ENCODE measurements around the gene DDX39B.
A peak's percentile ranks its signal among the peaks of the same experiment; 100 is the strongest.
"Not testable (repeated sequence)": the region's sequence is repeated elsewhere in the genome, so short reads cannot be mapped to it uniquely, and the experiment has no call there.

The DDX39B gene

DNA sequence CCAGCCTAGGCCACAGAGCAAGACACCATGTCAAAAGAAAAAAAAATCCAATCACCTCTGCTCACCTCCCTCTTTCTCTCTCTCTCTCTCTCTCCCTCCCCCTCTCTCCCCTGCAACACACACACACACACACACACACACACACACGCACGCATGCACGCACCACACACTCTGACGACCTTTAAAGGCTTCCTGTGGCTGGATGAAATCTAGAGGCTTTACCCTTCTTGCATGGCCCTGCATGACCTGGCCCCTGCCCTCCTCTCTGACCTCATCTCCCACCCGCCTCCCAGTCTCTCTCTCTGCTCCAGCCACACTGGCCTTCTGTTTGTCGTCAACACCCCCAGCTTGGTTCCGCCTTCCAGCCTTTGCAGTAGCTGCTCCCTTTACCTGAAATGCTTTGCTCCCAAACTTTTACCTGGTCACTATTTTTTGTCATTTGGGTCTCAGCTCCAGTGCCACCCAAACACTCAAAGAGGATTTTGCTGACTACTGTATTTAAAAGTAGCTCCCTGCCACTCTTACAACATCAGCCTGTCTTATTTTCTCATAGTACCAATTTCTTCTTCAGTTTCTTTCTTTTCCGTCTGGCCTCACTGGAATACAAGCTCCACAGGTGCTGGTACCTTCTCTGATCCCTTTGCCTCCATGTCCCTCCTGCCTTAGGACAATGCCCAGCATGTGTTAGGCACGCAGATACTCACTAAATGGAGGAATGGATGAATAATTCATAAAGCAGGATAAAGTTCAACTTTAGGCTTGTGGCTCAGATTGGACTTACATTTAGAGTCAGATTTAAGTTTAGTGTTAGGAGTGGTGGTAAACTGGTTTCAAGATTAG lies 25.9 kb upstream of the DDX39B start:
- H3K27me3 Mint-ChIP-seq: no peaks in the 10 kb centered on the region
- no peaks in the 10 kb centered on the region for H3K9me3 Mint-ChIP-seq
- peak overlapping the region; percentile 70 for H3K4me3 Mint-ChIP-seq
- peak overlapping the region; percentile 84 for H3K27ac Mint-ChIP-seq
- peaks cover 25% of the 10 kb centered on the region for H3K36me3 Mint-ChIP-seq (ENCODE audit: low read depth)
- H3K4me1 Mint-ChIP-seq (ENCODE audit: low read depth): peaks cover 93% of the 10 kb centered on the region

DNA sequence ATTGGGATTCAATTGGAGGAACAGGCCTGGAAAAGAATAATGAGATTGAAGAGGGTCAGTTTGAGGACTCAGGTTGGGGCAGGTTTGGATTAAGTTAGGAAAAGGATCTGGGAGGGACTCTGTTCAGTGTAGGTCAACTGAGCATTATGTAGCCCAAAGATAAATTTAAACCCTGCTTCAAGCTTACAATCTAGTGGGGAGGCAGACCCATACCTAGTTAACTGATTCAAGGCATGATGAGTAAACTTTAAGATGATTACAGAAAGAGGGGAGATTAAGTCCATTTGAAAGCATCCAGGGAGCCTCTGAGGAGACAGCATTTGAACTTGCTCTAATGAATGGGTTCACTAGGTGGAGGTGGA lies 18.9 kb upstream of the DDX39B start:
- peaks cover 50% of the 10 kb centered on the region for H3K36me3 Mint-ChIP-seq (ENCODE audit: low read depth)

DNA sequence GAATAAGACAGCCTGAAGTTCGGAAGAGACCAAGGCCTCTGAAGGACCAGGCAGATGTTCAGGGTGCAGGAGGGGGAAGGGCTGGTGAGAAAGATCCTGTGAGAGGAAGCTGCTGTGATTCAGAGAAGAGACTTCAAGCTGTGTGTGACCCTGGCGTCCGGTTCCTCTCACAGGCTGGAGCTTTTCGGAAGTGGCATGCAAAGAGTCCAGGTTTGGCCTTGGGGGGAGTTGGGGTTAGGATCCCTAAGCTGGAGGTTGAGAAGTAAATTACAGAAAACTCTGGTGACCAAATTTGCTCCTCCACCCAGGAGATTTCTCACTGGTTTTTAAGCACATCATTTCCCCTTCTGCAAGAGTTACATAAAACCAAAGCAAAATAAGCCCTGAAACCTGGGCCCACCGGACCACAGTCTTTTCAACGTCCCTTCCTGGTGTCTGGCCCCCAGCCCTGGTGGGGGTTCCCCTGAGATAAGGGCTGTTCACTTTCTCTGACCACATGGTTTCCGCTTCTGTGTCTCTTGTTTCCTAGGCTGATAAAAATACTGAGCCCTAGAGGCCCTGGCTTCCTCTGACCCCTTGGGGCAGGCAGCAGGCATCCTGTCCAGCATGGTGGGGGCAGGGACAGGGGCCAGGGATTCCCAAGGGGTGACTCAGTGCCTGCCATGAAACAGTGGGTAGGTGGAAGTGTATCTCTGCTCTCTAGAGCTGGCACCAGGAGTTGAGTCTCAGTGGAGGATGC lies 18.3 kb upstream of the DDX39B start:
- H3K27me3 Mint-ChIP-seq: peaks cover 5% of the 10 kb centered on the region
- H3K36me3 Mint-ChIP-seq (ENCODE audit: low read depth): peaks cover 47% of the 10 kb centered on the region
- H3K4me1 Mint-ChIP-seq (ENCODE audit: low read depth): peaks cover 87% of the 10 kb centered on the region
- H3K4me3 Mint-ChIP-seq: peak overlapping the region; percentile 80
- peak overlapping the region; percentile 98 for H3K27ac Mint-ChIP-seq
- H3K9me3 Mint-ChIP-seq: no peaks in the 10 kb centered on the region

More for the DNA sequence above, 18.9 kb upstream of the DDX39B start:
- H3K27ac Mint-ChIP-seq: peak overlapping the region; percentile 98
- H3K4me3 Mint-ChIP-seq: peak overlapping the region; percentile 80
- no peaks in the 10 kb centered on the region for H3K9me3 Mint-ChIP-seq
- peaks cover 92% of the 10 kb centered on the region for H3K4me1 Mint-ChIP-seq (ENCODE audit: low read depth)
- H3K27me3 Mint-ChIP-seq: peaks cover 5% of the 10 kb centered on the region

GRCh38 chr6:31559606-31559957 lies 17.8 kb upstream of the DDX39B start:
- Mint-ChIP-seq H3K36me3 (ENCODE audit: low read depth) (peaks cover 45% of the 10 kb centered on the region), H3K4me1 (ENCODE audit: low read depth) (peaks cover 87% of the 10 kb centered on the region), H3K27ac (peak overlapping the region; percentile 98), H3K27me3 (peaks cover 5% of the 10 kb centered on the region), H3K4me3 (peak overlapping the region; percentile 80), H3K9me3 (no peaks in the 10 kb centered on the region)

DNA sequence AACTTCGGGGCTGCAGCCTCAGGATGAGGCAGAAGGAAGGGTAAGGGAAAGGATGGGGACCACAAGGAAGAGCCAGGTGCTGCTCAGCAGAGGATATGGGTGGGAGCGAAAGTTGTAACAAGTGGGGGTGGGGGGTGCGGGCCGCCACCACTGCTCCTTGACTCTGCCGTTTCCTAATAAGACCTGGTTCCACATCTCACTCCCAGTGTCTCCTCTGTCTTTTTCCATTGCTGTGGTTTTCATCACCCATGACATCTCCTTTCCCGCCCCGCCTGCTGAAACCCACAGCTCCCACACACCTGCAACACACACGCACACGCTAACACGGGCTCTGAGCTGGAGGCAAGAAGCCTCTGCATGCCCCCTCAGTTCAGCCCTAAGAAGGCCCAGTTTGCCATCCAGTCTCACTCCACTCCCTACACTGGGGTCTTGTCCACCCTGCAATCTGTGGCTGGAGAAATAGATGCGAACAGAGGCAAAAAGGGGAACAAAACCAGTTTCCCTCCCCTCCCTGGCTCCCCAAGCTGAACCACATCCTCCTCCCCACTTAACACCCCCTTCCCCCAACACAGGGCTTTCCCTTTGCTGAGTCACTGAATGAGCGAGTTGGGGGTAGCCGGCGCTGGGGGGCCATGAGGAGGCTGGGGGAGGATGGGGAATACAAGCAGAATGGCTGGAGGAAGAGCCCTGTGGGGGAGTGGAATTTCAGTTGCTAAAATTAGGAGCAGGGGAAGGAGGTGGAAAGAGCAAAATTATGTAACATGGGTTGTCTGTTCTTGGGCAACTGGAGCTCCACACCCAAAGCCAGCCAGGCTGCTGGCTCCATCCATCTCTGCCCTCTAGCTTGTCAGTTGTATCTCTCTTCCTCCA lies 17.1 kb upstream of the DDX39B start:
- peaks cover 89% of the 10 kb centered on the region for H3K4me1 Mint-ChIP-seq (ENCODE audit: low read depth)
- H3K36me3 Mint-ChIP-seq (ENCODE audit: low read depth): peaks cover 44% of the 10 kb centered on the region
- H3K27ac Mint-ChIP-seq: peak overlapping the region; percentile 98
- H3K4me3 Mint-ChIP-seq: peak overlapping the region; percentile 80
- peaks cover 5% of the 10 kb centered on the region for H3K27me3 Mint-ChIP-seq
- H3K9me3 Mint-ChIP-seq: no peaks in the 10 kb centered on the region

DNA sequence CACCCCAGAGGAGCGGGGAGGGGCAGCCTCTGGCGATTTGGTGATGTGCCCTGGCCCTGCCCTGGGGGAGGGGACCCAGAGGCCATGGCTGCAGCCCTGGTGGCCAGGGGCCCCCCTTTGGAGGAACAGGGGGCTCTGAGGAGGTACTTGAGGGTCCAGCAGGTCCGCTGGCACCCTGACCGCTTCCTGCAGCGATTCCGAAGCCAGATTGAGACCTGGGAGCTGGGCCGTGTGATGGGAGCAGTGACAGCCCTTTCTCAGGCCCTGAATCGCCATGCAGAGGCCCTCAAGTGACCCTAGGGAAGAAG lies 16.5 kb upstream of the DDX39B start:
- H3K36me3 Mint-ChIP-seq (ENCODE audit: low read depth): peaks cover 42% of the 10 kb centered on the region
- peaks cover 5% of the 10 kb centered on the region for H3K27me3 Mint-ChIP-seq
- H3K4me3 Mint-ChIP-seq: peak overlapping the region; percentile 80
- H3K9me3 Mint-ChIP-seq: no peaks in the 10 kb centered on the region
- H3K27ac Mint-ChIP-seq: peak overlapping the region; percentile 98
- peaks cover 84% of the 10 kb centered on the region for H3K4me1 Mint-ChIP-seq (ENCODE audit: low read depth)

- H3K27me3 Mint-ChIP-seq: peaks cover 5% of the 10 kb centered on the region
- peak overlapping the region; percentile 98 for H3K27ac Mint-ChIP-seq
- peak overlapping the region; percentile 20 for H3K4me3 Mint-ChIP-seq
- no peaks in the 10 kb centered on the region for H3K9me3 Mint-ChIP-seq
- H3K36me3 Mint-ChIP-seq (ENCODE audit: low read depth): peaks cover 44% of the 10 kb centered on the region
- peaks cover 81% of the 10 kb centered on the region for H3K4me1 Mint-ChIP-seq (ENCODE audit: low read depth)
Observed at GRCh38 chr6:31557443-31558317, 15.9 kb upstream of the DDX39B start.

DNA sequence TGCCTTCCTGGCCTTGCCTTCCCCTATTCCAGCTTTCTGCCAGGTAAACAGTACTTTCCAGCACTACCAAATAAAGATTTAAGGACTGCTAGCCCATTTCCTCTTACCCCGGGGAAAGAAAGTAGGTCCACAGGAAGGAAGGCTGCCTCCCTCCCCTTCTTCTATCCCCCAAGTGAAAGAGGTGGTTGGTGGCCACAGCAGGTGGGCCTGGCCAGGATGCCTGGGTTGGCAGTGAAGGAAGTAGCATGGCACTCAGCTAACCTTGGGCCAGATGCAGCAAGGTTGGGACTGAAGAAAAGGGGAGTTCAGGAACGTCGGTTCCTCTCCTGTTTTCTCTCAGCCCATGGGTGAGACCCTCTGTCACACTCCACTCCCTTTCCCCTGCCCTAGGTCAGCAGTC lies 14.5 kb upstream of the DDX39B start:
- Mint-ChIP-seq H3K9me3 (no peaks in the 10 kb centered on the region), H3K4me1 (ENCODE audit: low read depth) (peaks cover 78% of the 10 kb centered on the region), H3K27ac (peak overlapping the region; percentile 16), H3K4me3 (no peak overlapping the region), H3K27me3 (peaks cover 5% of the 10 kb centered on the region), H3K36me3 (ENCODE audit: low read depth) (peaks cover 41% of the 10 kb centered on the region)

DNA sequence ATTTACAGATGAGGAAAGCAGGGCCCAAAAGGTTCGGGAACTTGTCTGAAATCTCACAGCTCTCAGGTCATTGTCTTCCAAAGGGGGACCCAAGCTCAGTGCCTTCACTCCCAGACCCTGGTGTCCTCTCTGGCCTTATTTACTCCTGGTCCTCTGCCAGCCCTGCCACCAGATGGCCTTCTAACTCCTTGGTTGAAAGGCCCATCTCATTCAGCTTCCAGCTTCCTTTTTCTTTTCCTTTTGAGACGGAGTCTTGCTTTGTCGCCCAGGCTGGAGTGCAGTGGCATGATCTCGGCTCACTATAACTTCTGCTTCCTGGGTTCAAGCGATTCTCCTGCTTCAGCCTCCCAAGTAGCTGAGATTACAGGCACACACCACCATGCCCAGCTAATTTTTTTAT lies 9.6 kb upstream of the DDX39B start:
- H3K27me3 Mint-ChIP-seq, H3K27ac Mint-ChIP-seq, H3K9me3 Mint-ChIP-seq: not testable (repeated sequence)
- Mint-ChIP-seq H3K4me1 (ENCODE audit: low read depth) (peaks cover 75% of the 10 kb centered on the region), H3K4me3 (peak overlapping the region; percentile 41), H3K36me3 (ENCODE audit: low read depth) (peaks cover 30% of the 10 kb centered on the region)

- Mint-ChIP-seq H3K27ac (peak overlapping the region; percentile 61), H3K4me3 (peak overlapping the region; percentile 85), H3K36me3 (ENCODE audit: low read depth) (peaks cover 25% of the 10 kb centered on the region), H3K9me3 (no peaks in the 10 kb centered on the region), H3K27me3 (no peaks in the 10 kb centered on the region), H3K4me1 (ENCODE audit: low read depth) (peaks cover 67% of the 10 kb centered on the region)
Observed at GRCh38 chr6:31548544-31548873, 6.7 kb upstream of the DDX39B start.

GRCh38 chr6:31547727-31548543 lies 6.1 kb upstream of the DDX39B start:
- H3K36me3 Mint-ChIP-seq (ENCODE audit: low read depth): peaks cover 20% of the 10 kb centered on the region
- no peaks in the 10 kb centered on the region for H3K27me3 Mint-ChIP-seq
- H3K9me3 Mint-ChIP-seq: no peaks in the 10 kb centered on the region
- H3K4me3 Mint-ChIP-seq: peak overlapping the region; percentile 85
- peaks cover 69% of the 10 kb centered on the region for H3K4me1 Mint-ChIP-seq (ENCODE audit: low read depth)
- peak overlapping the region; percentile 90 for H3K27ac Mint-ChIP-seq

DNA sequence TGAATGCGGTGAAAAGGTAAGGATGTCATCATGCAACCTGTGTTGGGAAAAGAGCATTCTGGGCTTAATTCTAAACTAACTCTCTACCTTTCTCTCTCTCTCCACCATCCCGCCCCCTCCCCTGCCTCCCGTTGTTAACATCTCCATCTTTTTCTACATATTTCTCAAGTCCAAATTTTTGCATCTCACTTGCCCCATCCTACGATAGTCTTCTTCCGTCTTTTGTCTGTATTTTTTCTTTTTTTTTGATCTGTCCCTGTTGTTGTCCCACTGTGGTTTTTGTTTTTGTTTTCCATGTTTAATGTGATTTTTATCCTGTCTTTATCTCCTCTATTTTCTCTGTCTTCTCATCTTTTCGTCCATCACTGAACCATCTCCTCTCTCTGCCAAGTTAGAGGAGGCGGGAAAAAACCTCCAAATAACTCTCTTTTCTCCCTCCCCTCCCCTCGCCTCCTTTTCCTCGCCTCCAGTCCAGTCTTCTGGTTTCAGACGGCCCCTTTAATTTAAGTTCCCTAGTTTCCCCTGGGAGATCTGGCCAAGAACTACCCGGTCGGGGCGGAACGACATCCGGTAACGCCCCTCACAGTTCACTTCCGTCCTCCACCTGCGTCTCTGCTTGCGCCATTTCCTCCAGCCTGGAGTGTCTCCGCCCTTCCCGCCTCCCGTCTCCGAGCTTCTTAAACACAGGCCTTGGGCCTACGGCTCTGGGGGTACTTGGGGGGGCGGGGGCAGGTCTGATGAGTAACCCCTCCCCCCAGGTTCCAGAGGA lies 5.3 kb upstream of the DDX39B start, which contains the start of gene NFKBIL1:
TSS of gene NFKBIL1 (plus strand) at position 651 of the 769 bp plus-strand sequence. CDS start at position 738, 87 bp downstream.
- H3K27me3 Mint-ChIP-seq: no peaks in the 10 kb centered on the region
- H3K9me3 Mint-ChIP-seq: no peaks in the 10 kb centered on the region
- peak within 1 kb of the TSS; percentile 85 for H3K4me3 Mint-ChIP-seq
- peaks cover 71% of the 10 kb centered on the region for H3K4me1 Mint-ChIP-seq (ENCODE audit: low read depth)
- H3K36me3 Mint-ChIP-seq (ENCODE audit: low read depth): peaks cover 13% of the 10 kb centered on the region
- H3K27ac Mint-ChIP-seq: peak within 1 kb of the TSS; percentile 90
